Measurements from ENCODE around the gene APOBR. TPM values are rescaled to one million over a fixed set of nuclear protein-coding genes. Genes with fewer than 3 reads are reported as not detected.

Gene APOBR
- total RNA-seq, 1 experiment from 2014 or later, result 0.05 TPM

DNA sequence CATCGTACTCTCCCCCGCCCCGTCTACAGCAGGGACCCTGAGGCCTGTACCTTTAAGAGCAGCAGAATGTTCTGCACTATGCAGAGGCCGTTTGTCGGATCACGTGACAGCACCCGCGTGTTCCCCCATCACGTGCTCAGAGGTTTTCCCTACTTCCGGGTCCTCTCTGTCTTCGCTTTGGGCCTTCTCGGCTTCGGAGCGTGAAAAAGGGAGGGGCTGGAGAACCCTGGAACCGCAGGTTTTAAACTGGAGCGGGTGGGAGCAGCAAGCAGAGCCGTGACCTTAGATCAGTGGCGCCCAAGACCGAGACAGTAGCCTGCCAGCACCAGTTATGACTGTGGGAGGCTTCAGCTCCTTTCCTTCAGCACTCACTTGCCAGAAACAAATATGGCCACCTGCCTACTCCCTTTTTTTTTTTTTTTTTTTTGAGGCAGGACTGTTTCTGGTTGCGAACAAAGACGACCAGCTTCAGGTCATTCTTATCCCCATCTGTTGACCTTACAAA is 2.4 kb upstream of the APOBR start, which contains the start of gene CLN3 (continued):
- TF ChIP-seq, protein P1, sequence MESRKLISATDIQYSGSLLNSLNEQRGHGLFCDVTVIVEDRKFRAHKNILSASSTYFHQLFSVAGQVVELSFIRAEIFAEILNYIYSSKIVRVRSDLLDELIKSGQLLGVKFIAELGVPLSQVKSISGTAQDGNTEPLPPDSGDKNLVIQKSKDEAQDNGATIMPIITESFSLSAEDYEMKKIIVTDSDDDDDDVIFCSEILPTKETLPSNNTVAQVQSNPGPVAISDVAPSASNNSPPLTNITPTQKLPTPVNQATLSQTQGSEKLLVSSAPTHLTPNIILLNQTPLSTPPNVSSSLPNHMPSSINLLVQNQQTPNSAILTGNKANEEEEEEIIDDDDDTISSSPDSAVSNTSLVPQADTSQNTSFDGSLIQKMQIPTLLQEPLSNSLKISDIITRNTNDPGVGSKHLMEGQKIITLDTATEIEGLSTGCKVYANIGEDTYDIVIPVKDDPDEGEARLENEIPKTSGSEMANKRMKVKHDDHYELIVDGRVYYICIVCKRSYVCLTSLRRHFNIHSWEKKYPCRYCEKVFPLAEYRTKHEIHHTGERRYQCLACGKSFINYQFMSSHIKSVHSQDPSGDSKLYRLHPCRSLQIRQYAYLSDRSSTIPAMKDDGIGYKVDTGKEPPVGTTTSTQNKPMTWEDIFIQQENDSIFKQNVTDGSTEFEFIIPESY (IDR thresholded peaks at IDR 0.05; ENCODE audit: extremely low read depth, insufficient replicate concordance, low read length), result no peak
- TF ChIP-seq SRF (IDR thresholded peaks at IDR 0.05; ENCODE audit: low read depth) (no peak), SIN3A (IDR thresholded peaks at IDR 0.05; ENCODE audit: low read depth) (no peak; the same call in none of the 2 replicates), EZH2 (IDR thresholded peaks at IDR 0.05) (no peak), TCF7L2 (IDR thresholded peaks at IDR 0.05; ENCODE audit: borderline replicate concordance, extremely low read depth, insufficient read depth, insufficient read length) (no peak), FOSL1 (IDR thresholded peaks at IDR 0.05; ENCODE audit: low read depth) (no peak), POLR2A (IDR thresholded peaks at IDR 0.05; ENCODE audit: borderline replicate concordance, extremely low read depth, insufficient read depth, insufficient read length) (no peak), EZH2phosphoT487 (IDR thresholded peaks at IDR 0.05; ENCODE audit: borderline replicate concordance) (no peak), ZFX (IDR thresholded peaks at IDR 0.05) (peak; percentile 49; the same call in 1 of the 2 replicates), EGR1 (IDR thresholded peaks at IDR 0.05; ENCODE audit: low read depth) (no peak; the same call in none of the 2 replicates)
- TF ChIP-seq, protein P2, sequence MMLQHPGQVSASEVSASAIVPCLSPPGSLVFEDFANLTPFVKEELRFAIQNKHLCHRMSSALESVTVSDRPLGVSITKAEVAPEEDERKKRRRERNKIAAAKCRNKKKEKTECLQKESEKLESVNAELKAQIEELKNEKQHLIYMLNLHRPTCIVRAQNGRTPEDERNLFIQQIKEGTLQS (IDR thresholded peaks at IDR 0.05), result no peak
- TF ChIP-seq, protein P3, sequence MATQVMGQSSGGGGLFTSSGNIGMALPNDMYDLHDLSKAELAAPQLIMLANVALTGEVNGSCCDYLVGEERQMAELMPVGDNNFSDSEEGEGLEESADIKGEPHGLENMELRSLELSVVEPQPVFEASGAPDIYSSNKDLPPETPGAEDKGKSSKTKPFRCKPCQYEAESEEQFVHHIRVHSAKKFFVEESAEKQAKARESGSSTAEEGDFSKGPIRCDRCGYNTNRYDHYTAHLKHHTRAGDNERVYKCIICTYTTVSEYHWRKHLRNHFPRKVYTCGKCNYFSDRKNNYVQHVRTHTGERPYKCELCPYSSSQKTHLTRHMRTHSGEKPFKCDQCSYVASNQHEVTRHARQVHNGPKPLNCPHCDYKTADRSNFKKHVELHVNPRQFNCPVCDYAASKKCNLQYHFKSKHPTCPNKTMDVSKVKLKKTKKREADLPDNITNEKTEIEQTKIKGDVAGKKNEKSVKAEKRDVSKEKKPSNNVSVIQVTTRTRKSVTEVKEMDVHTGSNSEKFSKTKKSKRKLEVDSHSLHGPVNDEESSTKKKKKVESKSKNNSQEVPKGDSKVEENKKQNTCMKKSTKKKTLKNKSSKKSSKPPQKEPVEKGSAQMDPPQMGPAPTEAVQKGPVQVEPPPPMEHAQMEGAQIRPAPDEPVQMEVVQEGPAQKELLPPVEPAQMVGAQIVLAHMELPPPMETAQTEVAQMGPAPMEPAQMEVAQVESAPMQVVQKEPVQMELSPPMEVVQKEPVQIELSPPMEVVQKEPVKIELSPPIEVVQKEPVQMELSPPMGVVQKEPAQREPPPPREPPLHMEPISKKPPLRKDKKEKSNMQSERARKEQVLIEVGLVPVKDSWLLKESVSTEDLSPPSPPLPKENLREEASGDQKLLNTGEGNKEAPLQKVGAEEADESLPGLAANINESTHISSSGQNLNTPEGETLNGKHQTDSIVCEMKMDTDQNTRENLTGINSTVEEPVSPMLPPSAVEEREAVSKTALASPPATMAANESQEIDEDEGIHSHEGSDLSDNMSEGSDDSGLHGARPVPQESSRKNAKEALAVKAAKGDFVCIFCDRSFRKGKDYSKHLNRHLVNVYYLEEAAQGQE (IDR thresholded peaks at IDR 0.05; ENCODE audit: low read depth), result no peak
